GM23338 (cell line): ENCODE data around the gene GFAP. TPM values are rescaled to one million over a fixed set of nuclear protein-coding genes. Genes with fewer than 3 reads are reported as not detected.
A peak's percentile ranks its signal among the peaks of the same experiment; 100 is the strongest.

ENCODE experiments used
- ATAC-seq: fragments of 200-7000 bp; cut with Tn5 transposase; 3 replicates; pipeline ENCODE4 v1.9.1; 2020
- DNase-seq: peaks from one replicate; pipeline ENCODE4 v3.0.0-alpha.2; 2015; ENCODE audit warnings: low spot score
- H2AFZ ChIP-seq: fragments of 200-600 bp; sonication (generic); 2 replicates; pipeline ENCODE4 v1.8.0; 2016; ENCODE audit warnings: antibody characterized with exemption, mild to moderate bottlenecking, moderate library complexity
- H3F3A ChIP-seq: fragments of 200-600 bp; sonication (generic); replicated peaks from 2 replicates; pipeline ENCODE4 v1.8.0; 2017; ENCODE audit warnings: antibody characterized with exemption, mixed run types, low read depth
- H3K27ac ChIP-seq: fragments of 200-600 bp; sonication (generic); 2 replicates; pipeline ENCODE4 v1.6.1; 2016; ENCODE audit warnings: low read depth
- H3K27me3 ChIP-seq: fragments of 200-600 bp; sonication (generic); 2 replicates; pipeline ENCODE4 v1.8.0; 2016; ENCODE audit warnings: mild to moderate bottlenecking, mixed run types, moderate library complexity; ENCODE audit not compliant: insufficient read depth
- H3K36me3 ChIP-seq: fragments of 200-600 bp; sonication (generic); 2 replicates; pipeline ENCODE4 v1.8.0; 2016; ENCODE audit warnings: mild to moderate bottlenecking; ENCODE audit not compliant: insufficient read depth
- H3K4me1 ChIP-seq: fragments of 200-600 bp; sonication (generic); 2 replicates; pipeline ENCODE4 v1.8.0; 2016; ENCODE audit warnings: mild to moderate bottlenecking, moderate library complexity; ENCODE audit not compliant: insufficient read depth
- H3K4me2 ChIP-seq: fragments of 200-600 bp; sonication (generic); 2 replicates; pipeline ENCODE4 v1.7.1; 2017; ENCODE audit warnings: mixed run types
- H3K4me3 ChIP-seq: fragments of 200-600 bp; sonication (generic); 2 replicates; pipeline ENCODE4 v1.6.1; 2016; ENCODE audit warnings: mixed run types
- H3K79me2 ChIP-seq: fragments of 200-600 bp; sonication (generic); replicated peaks from 2 replicates; pipeline ENCODE4 v1.8.0; 2017; ENCODE audit warnings: mild to moderate bottlenecking; ENCODE audit not compliant: insufficient read depth
- H3K9me2 ChIP-seq: fragments of 200-600 bp; sonication (generic); 2 replicates; pipeline ENCODE4 v1.8.0; 2017; ENCODE audit not compliant: insufficient read depth
- H4K20me1 ChIP-seq: fragments of 200-600 bp; sonication (generic); replicated peaks from 2 replicates; pipeline ENCODE4 v1.8.0; 2017; ENCODE audit warnings: mild to moderate bottlenecking; ENCODE audit not compliant: insufficient read depth
- H3K27ac Mint-ChIP-seq: 2 replicates; pipeline ENCODE4 v1.8.0; 2020; ENCODE audit warnings: inconsistent platforms, mild to moderate bottlenecking, moderate library complexity, mixed read lengths
- H3K27me3 Mint-ChIP-seq: 3 replicates; pipeline ENCODE4 v1.8.0; 2022; ENCODE audit warnings: low read depth, mild to moderate bottlenecking, moderate library complexity, mixed read lengths, inconsistent platforms; ENCODE audit not compliant: insufficient read depth, poor library complexity
- H3K36me3 Mint-ChIP-seq: 3 replicates; pipeline ENCODE4 v1.8.0; 2021; ENCODE audit warnings: low read depth, mild to moderate bottlenecking, inconsistent platforms, moderate library complexity, mixed read lengths
- H3K4me1 Mint-ChIP-seq: 3 replicates; pipeline ENCODE4 v1.8.0; 2020; ENCODE audit warnings: mild to moderate bottlenecking, inconsistent platforms, mixed read lengths
- H3K4me3 Mint-ChIP-seq: 3 replicates; pipeline ENCODE4 v1.8.0; 2021; ENCODE audit warnings: moderate library complexity, mild to moderate bottlenecking, inconsistent platforms, mixed read lengths
- H3K9me3 Mint-ChIP-seq: 3 replicates; pipeline ENCODE4 v1.8.0; 2020; ENCODE audit warnings: moderate library complexity, mild to moderate bottlenecking, inconsistent platforms, mixed read lengths
- CREB1 ChIP-seq: fragments of 250-450 bp; sonication (Bioruptor Pico); IDR thresholded peaks from 2 replicates; pipeline ENCODE4 v1.5.0; 2020; ENCODE audit warnings: low read depth, mild to moderate bottlenecking, moderate library complexity
- CTCF ChIP-seq, 2 experiments: fragments of 200-600 bp in 1 of 2; sonication (generic) in 1 of 2; conservative IDR thresholded peaks; 2 replicates each; pipeline versions ENCODE4 v1.5.1 to v1.6.1; 2016 to 2017; ENCODE audit warnings: antibody characterized with exemption in 2 of 2, low read depth in 2 of 2, mild to moderate bottlenecking in 2 of 2, moderate library complexity in 1 of 2
- ETS1 ChIP-seq: IDR thresholded peaks from 2 replicates; pipeline ENCODE4 v1.6.1; 2016; ENCODE audit warnings: antibody characterized with exemption
- EZH2 ChIP-seq: fragments of 200-600 bp; sonication (generic); IDR thresholded peaks from one replicate; pipeline ENCODE4 v1.8.0; 2017; ENCODE audit warnings: antibody characterized with exemption, mild to moderate bottlenecking, low read depth; ENCODE audit not compliant: unreplicated experiment
- EZH2phosphoT487 ChIP-seq: fragments of 200-600 bp; sonication (generic); IDR thresholded peaks from one replicate; pipeline ENCODE4 v1.8.1; 2018; ENCODE audit warnings: antibody characterized with exemption; ENCODE audit not compliant: unreplicated experiment
- JUNB ChIP-seq: IDR thresholded peaks from one replicate; pipeline ENCODE4 v1.6.1; 2016; ENCODE audit warnings: antibody characterized with exemption; ENCODE audit not compliant: unreplicated experiment
- NANOG ChIP-seq: IDR thresholded peaks from 2 replicates; pipeline ENCODE4 v1.6.1; 2016; ENCODE audit warnings: antibody characterized with exemption, borderline replicate concordance
- POLR2AphosphoS5 ChIP-seq: IDR thresholded peaks from 2 replicates; pipeline ENCODE4 v1.6.1; 2016; ENCODE audit warnings: antibody characterized with exemption, low read depth
- REST ChIP-seq: IDR thresholded peaks from one replicate; pipeline ENCODE4 v1.6.1; 2018; ENCODE audit warnings: antibody characterized with exemption; ENCODE audit not compliant: unreplicated experiment
- STAT1 ChIP-seq: IDR thresholded peaks from one replicate; pipeline ENCODE4 v1.6.1; 2016; ENCODE audit warnings: antibody characterized with exemption; ENCODE audit not compliant: unreplicated experiment
- ZNF114 ChIP-seq: fragments of 250-450 bp; sonication (Bioruptor Pico); IDR thresholded peaks from 2 replicates; pipeline ENCODE4 v1.5.0; 2020; ENCODE audit warnings: mild to moderate bottlenecking, moderate library complexity
- ZNF331 ChIP-seq: fragments of 250-450 bp; sonication (Bioruptor Pico); IDR thresholded peaks from 2 replicates; pipeline ENCODE4 v1.5.0; 2020; ENCODE audit warnings: low read depth, mild to moderate bottlenecking, moderate library complexity
- ZNF462 ChIP-seq: fragments of 250-450 bp; sonication (Bioruptor Pico); IDR thresholded peaks from 2 replicates; pipeline ENCODE4 v1.5.0; 2020; ENCODE audit warnings: mild to moderate bottlenecking, moderate library complexity
- polyA plus RNA-seq: library from polyadenylated mRNA; unstranded; fragments of >200 nt; fragmentation: Nextera tagmentation; extraction: Ambion mirVana; gene quantifications from 2 replicates; pipeline ENCODE4 v1.2.1, GENCODE V29; 2016
- total RNA-seq: library from RNA; depleted of rRNA; stranded (reverse); fragments of >200 nt; shearing (Covaris generic); gene quantifications from 2 replicates; pipeline ENCODE4 v1.2.3, GENCODE V29; 2014

GFAP gene
- total and polyA plus RNA-seq, 2 experiments from 2014 or later, result 0.15 to 5.1 TPM

- peaks cover 5% of the 10 kb centered on the region for H3K27me3 Mint-ChIP-seq
- Histone ChIP-seq H2AFZ (no peak overlapping the region), H3K27ac (peak overlapping the region; percentile 58; the same call in 1 of the 2 replicates)
Observed at GRCh38 chr17:44941712-44942331, 26.5 kb upstream of the GFAP start.

More at GRCh38 chr17:44941712-44942331, 26.5 kb upstream of the GFAP start:
- Histone ChIP-seq H3K9me2 (no peaks in the 10 kb centered on the region), H3K27me3 (no peaks in the 10 kb centered on the region), H3K4me1 (peaks cover 12% of the 10 kb centered on the region), H3K4me2 (no peak overlapping the region), H4K20me1 (peaks cover 47% of the 10 kb centered on the region), H3K4me3 (no peak overlapping the region), H3K79me2 (peaks cover 95% of the 10 kb centered on the region), H3F3A (no peaks in the 10 kb centered on the region; the same call in 1 of the 2 replicates), H3K36me3 (peaks cover 20% of the 10 kb centered on the region)
- TF ChIP-seq ZNF114 (CRISPR knock-in tag), result no peak
- no peak for TF ChIP-seq CTCF (conservative IDR thresholded peaks at IDR 0.05; ENCODE audit: low read depth in 2 of 2)
- TF ChIP-seq STAT1, result no peak
- TF ChIP-seq REST, result no peak
- TF ChIP-seq ETS1, result no peak
- TF ChIP-seq POLR2AphosphoS5, result no peak
- no peak for TF ChIP-seq NANOG
- no peak for TF ChIP-seq JUNB
- no peak for TF ChIP-seq ZNF331 (CRISPR knock-in tag)
- TF ChIP-seq EZH2, result no peak
- no peak for TF ChIP-seq CREB1 (CRISPR knock-in tag)
- TF ChIP-seq EZH2phosphoT487, result no peak
- TF ChIP-seq ZNF462, result no peak
- H3K4me1 Mint-ChIP-seq, result peaks cover 21% of the 10 kb centered on the region
- no peak overlapping the region for H3K4me3 Mint-ChIP-seq
- peak; percentile 41 for ATAC-seq
- no peaks in the 10 kb centered on the region for H3K9me3 Mint-ChIP-seq
- peaks cover 62% of the 10 kb centered on the region for H3K36me3 Mint-ChIP-seq
- no peak overlapping the region; the same call in 1 of the 2 replicates for H3K27ac Mint-ChIP-seq
- DNase-seq, result no peak
